Activated T-helper 9 cell treated with anti-CD3 and anti-CD28 coated beads, Interleukin-2, amount 50 U/mL, for 16 hours (primary cell): Measurements from ENCODE around the gene LSP1.

Source experiments
- DNase-seq: peaks from one replicate; pipeline ENCODE4 v3.0.0-alpha.2; 2020; ENCODE audit warnings: low read depth

LSP1 gene

GRCh38 chr11:1825039-1825740, 27.7 kb upstream of the LSP1 start:
- no peak for DNase-seq

- DNase-seq, result no peak
Measured at GRCh38 chr11:1825785-1826451, 27.0 kb upstream of the LSP1 start.

DNA sequence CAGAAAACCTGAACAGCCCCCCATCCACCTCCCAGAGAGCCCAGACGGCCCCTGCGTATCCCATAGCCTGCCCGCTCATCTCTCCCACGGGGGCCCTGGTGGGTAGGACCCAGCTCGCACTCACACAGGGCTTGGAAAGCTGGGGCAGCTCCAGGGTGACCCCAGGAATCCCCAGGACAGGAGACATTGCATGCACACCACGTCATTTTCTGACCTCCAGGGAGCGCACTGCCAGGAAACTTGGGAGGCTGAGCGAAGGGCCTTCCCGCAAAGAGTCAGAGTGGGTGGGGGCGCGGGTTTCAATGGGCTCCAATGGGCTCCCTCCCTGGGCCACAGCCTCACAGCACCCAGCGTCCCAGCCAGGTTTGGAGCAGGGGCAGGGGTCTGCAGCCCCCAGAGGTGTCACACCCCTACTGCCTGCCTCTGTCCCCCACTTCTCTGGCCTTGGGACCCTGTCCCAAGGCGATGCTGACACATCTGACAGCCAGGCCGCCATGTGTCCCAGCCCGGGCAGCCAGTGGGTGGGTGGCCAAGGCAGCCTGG, 26.3 kb upstream of the LSP1 start:
- no peak for DNase-seq

GRCh38 chr11:1827095-1827813, 25.6 kb upstream of the LSP1 start:
- DNase-seq, result no peak

DNA sequence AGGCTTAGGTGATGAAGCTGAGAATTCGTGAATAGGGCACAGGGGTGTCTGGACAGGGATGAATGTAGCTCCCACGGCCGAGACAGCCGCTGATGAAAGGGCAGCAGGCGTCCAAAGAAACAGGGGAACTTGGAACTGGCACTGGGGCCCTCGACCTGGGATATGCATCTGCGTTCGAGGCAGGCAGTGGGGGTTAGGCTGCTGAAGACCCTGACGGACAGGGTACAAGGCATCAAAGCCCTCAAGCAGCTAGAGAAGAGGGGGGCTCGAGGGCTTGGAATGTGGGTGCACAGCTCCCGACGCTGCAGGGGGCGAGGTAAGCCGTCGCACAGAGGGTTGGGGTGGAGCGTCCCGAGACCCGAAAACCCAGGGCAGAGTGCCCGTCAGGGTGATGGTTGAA, 25.0 kb upstream of the LSP1 start:
- DNase-seq, result no peak

GRCh38 chr11:1828542-1828941, 24.3 kb upstream of the LSP1 start:
- DNase-seq, result no peak

DNA sequence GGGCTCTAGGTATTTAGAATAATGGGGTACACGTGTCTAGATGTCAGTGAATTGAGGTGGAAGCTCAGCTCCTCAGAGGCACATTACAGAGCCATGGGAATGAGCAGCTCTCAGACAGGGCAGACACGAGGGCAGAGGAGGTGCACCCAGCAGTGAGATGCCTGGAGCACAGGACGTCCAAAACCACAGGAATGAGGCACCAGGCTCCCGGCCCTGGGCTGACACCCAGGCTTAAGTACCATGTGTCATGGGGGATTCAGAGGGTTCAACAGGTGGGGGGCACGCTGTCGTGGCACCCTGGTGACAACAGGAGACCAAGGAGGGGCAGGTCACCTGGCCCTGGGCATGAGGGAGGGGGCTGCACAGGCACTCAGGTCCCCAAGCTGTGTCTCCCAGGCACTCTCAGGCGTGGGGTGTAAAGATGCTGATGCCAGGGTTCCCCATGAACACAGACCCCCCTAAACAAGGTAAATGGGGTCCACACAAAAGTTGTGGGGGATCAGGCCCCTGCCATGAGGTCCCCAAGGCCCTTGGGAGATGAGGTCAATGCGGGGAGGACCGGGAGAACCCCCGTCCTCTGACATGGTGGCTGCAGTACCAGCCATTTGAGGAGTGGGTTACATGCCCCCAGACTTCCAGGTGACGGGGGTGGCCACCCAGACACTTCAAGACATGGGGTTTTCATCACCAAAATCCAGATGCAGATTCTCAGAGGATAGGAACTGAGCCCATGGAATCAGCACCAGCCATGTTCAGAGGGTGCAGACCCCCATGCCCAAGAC, 23.7 kb upstream of the LSP1 start:
- no peak for DNase-seq

GRCh38 chr11:1830004-1830321, 22.9 kb upstream of the LSP1 start:
- DNase-seq, result no peak

GRCh38 chr11:1830322-1831223, 22.3 kb upstream of the LSP1 start:
- DNase-seq, result no peak

DNA sequence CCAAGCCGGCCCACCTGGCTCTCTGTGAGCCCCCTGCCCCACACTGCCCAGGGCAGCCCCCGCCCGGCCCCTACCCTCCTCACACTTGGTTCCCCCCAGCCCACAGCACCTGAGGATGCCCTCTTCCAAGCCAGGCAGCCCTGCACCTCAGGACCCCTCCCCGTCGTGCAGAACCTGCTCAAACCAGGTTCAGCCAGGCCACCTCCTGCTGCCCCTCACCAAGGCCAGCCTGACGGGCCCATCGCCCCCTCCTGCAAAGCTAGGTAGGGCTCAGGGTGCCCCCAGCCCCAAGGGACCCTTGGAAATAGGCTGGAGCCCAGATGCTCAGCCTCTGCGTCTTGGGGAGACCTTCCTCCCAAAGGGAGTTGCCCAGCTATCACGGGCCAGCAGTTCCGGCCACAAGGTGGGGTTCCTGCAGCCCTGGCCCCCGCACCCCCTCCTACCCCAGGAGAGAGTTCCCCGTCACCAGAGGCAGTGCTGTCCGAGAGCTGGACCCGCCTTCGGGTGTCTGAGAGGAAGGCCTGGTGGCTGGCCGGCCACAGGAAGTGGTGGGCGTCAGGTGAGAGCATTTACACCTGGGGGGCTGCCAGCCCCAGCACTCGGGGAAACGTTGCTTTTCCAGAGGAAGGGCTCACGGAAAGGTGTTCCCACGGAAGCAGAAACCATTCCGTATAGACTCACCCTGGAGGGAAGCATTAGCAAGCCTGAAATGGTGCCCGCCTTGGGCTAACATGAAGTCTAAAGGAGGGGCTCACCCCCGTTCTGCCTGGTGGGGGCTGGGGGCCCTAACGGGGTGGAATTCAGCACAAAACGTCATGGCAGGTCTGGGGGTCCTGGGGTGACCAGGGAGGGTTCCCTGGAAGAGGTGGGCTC, 21.3 kb upstream of the LSP1 start:
- DNase-seq, result no peak

GRCh38 chr11:1832211-1832919, 20.5 kb upstream of the LSP1 start:
- DNase-seq, result peak; percentile 56

DNA sequence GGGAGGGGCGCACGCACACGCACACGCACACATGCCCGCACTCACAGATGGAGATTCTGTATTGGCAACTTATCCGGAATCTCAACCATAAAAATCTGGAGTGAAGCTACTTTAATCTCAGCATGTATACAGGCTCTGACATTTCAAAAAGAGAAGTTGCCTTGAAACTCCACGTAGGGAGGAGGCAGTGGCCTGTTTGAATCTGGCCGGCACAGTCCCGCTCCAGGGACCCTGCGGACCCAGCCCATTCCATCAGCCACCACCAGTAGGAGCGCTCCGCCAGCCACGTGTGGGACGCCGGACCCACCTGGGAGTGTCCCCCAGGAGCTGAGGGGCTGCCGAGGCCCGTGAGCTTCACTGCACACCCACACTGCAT, 20.0 kb upstream of the LSP1 start:
- no peak for DNase-seq

- no peak for DNase-seq
Measured at GRCh38 chr11:1834062-1834610, 18.7 kb upstream of the LSP1 start.

GRCh38 chr11:1834779-1835670, 17.9 kb upstream of the LSP1 start, which contains the start of gene SYT8:
Gene SYT8 (plus strand): TSS chr11:1834990. CDS start chr11:1835106, 116 bp downstream.
- no peak for DNase-seq

- no peak for DNase-seq
Measured at GRCh38 chr11:1835671-1836010, 17.2 kb upstream of the LSP1 start.

- no peak for DNase-seq
Measured at GRCh38 chr11:1836011-1836945, 16.6 kb upstream of the LSP1 start.
